ENCODE data around the gene MCF2L2. TPM values are rescaled to one million over a fixed set of nuclear protein-coding genes. Genes with fewer than 3 reads are reported as not detected.

The MCF2L2 gene
- total RNA-seq, 4 donors from 2014 or later, result 0.13 to 0.49 (median 0.22) TPM; not detected in 1

GRCh38 chr3:183264268-183264667 is 164.2 kb downstream of the MCF2L2 start:
- 47% methylated on average over 5 of the region's 5 CpGs for WGBS, 2 donors
- H3K27ac ChIP-seq, result peak overlapping the region; percentile 7 to 49 (median 48)
- H3K9me3 ChIP-seq, result no peaks in the 10 kb centered on the region
- no peaks in the 10 kb centered on the region for H3K36me3 ChIP-seq
- no peak for DNase-seq
- H3K4me3 ChIP-seq (replicated peaks in 1 of 3), result no peak overlapping the region
- intact Hi-C loops (cut with DNase I), result no loop called here
- peaks cover 38 to 57% of the 10 kb centered on the region in 2 donors for H3K4me1 ChIP-seq
- H3K27me3 ChIP-seq, result no peaks in the 10 kb centered on the region
- TF ChIP-seq POLR2A (IDR thresholded peaks at IDR 0.05) (no peak), CTCF (IDR thresholded peaks at IDR 0.05) (no peak)

DNA sequence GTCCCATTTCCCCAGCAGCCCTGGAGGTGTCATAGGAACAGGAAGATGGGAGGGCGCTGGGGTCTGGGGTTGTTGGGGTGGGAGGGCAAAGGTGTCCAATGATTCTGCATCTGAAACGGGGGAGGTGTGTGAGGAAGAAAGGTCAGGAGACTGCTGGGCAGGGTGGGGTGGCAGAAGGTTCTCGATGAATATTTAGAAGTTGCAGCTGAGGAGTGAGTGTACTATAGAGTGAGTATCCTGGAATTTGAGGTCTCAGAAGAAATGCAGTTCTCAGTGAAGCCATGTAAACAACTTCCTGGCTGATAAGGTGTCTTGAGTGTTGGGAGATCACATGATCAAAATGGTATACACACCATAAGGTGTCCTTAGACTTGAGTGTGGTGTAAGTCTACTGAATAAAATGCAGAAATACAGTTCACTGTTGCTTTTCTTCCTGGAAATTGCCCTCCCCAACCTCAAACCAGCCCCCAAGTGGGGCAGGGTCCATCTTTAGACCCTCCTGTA is 165.5 kb downstream of the MCF2L2 start:
- 89 to 93% methylated on average over 3 of the region's 3 CpGs for WGBS, 2 donors
- Histone ChIP-seq H3K9me3 (no peaks in the 10 kb centered on the region), H3K4me3 (replicated peaks in 1 of 3) (no peak overlapping the region), H3K27ac (no peak overlapping the region), H3K27me3 (no peaks in the 10 kb centered on the region), H3K4me1 (peaks cover 44 to 68% of the 10 kb centered on the region in 2 donors), H3K36me3 (no peaks in the 10 kb centered on the region)
- no peak for DNase-seq
- TF ChIP-seq CTCF (IDR thresholded peaks at IDR 0.05) (no peak), POLR2A (IDR thresholded peaks at IDR 0.05) (no peak)
- intact Hi-C loops (cut with DNase I), result no loop called here

DNA sequence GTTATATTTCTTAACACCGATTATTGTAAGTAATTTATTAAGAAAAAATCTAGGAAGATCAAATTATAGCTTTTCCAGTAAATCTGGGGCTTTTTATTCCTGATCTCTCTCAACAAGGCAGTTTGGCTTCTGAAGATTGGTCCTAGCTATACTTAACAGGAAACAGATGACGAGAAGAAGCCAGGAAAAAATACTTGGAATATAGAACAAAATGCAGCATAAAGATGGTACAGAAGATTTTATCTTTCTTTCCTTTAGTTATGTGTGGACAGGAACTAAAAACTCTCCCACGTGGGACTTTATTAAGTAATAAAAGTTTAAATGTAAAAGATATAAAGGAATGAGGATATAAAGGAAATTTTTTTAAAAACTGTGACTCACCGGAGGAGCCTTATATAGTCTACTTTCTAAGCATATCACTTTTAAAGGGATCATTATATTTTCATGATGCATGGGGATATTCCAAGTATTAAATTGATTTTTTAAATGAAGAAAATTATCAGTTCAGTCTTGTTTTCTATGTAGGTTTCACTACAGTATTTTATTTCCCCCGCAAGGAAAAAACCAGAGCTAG is 167.2 kb downstream of the MCF2L2 start:
- no peaks in the 10 kb centered on the region for H3K36me3 ChIP-seq
- H3K4me3 ChIP-seq (replicated peaks in 1 of 3), result no peak overlapping the region
- no peaks in the 10 kb centered on the region for H3K27me3 ChIP-seq
- no peak for DNase-seq
- no peak for TF ChIP-seq POLR2A (IDR thresholded peaks at IDR 0.05)
- no peak for TF ChIP-seq CTCF (IDR thresholded peaks at IDR 0.05)
- H3K9me3 ChIP-seq, result no peaks in the 10 kb centered on the region
- peaks cover 44 to 68% of the 10 kb centered on the region in 2 donors for H3K4me1 ChIP-seq
- WGBS, 2 donors, result 86 to 87% methylated on average over 5 of the region's 5 CpGs
- intact Hi-C loops (cut with DNase I), result no loop called here
- no peak overlapping the region for H3K27ac ChIP-seq

DNA sequence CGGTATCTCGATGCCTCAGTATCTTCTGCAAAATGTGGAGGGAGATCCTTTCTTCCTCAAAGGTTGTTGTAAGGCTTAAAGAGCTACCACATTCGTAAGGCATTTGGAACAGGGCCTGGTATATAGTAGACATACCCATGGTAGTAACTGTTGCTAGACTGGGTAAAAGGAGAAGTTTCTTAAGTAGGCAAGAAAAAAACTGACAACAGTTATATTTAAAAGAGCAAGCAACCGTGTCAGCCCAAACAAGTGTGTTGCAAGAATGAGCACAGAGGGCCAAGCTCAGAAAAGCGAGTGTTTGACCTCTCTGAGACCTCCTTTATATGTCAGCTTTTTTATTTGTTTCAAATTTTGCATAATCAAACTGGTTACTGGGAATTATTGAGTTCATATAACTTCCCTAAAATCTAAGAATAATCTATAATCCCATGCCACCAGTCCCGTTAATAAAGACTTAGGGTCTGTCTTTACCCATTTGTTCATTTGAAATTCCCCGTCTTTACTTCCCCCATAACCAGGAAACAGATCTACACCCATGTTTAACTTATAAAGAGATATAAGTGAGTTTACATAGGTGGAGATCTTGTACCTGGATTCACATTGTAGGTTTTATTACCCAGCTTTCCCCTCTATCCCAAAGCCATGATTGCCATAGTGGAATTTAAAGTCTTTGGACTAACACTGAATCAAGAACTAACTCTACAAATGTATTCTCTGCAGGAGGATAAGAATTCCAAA is 168.1 kb downstream of the MCF2L2 start:
- Histone ChIP-seq H3K27ac (peak overlapping the region; percentile 62 to 78 (median 64)), H3K4me3 (replicated peaks in 1 of 3) (no peak overlapping the region), H3K27me3 (no peaks in the 10 kb centered on the region), H3K4me1 (peaks cover 41 to 59% of the 10 kb centered on the region in 2 donors), H3K36me3 (no peaks in the 10 kb centered on the region), H3K9me3 (no peaks in the 10 kb centered on the region)
- 42 to 43% methylated on average over 7 of the region's 7 CpGs for WGBS, 2 donors
- DNase-seq, result peak; percentile 55 to 58
- intact Hi-C loops (cut with DNase I), result no loop called here
- TF ChIP-seq POLR2A (IDR thresholded peaks at IDR 0.05) (no peak), CTCF (IDR thresholded peaks at IDR 0.05) (no peak)

- no peaks in the 10 kb centered on the region for H3K36me3 ChIP-seq
- H3K27me3 ChIP-seq, result no peaks in the 10 kb centered on the region
- peaks cover 35 to 52% of the 10 kb centered on the region in 2 donors for H3K4me1 ChIP-seq
- peak overlapping the region; percentile 62 to 78 (median 64) for H3K27ac ChIP-seq
- DNase-seq, result no peak
- intact Hi-C loops (cut with DNase I), result no loop called here
- 71 to 83% methylated on average over 2 of the region's 2 CpGs for WGBS, 2 donors
- H3K9me3 ChIP-seq, result no peaks in the 10 kb centered on the region
- no peak for TF ChIP-seq POLR2A (IDR thresholded peaks at IDR 0.05)
- no peak for TF ChIP-seq CTCF (IDR thresholded peaks at IDR 0.05)
- H3K4me3 ChIP-seq (replicated peaks in 1 of 3), result no peak overlapping the region
Observed at GRCh38 chr3:183259621-183260020, 168.8 kb downstream of the MCF2L2 start.

Data from thyroid gland (tissue), 4 donors.